Measurements from ENCODE around the gene DBT. TPM values are rescaled to one million over a fixed set of nuclear protein-coding genes. Genes with fewer than 3 reads are reported as not detected.
"Not testable (repeated sequence)": the region's sequence is repeated elsewhere in the genome, so short reads cannot be mapped to it uniquely, and the experiment has no call there.

The DBT gene
- total and polyA plus RNA-seq, 4 donors: 3.4 to 19.1 (median 9.2) TPM

- Histone ChIP-seq H3K4me3 (no peak overlapping the region), H3K27me3 (ENCODE audit: control insufficient read depth in 3 of 3, insufficient read depth in 3 of 3, low read length in 2 of 3) (no peaks in the 10 kb centered on the region), H3K9me3 (ENCODE audit: control insufficient read depth in 4 of 4, insufficient read depth in 3 of 4, low read length in 3 of 4) (no peaks in the 10 kb centered on the region), H3K36me3 (ENCODE audit: control insufficient read depth in 4 of 4, insufficient read depth in 4 of 4, low read length in 4 of 4) (peaks cover 8 to 14% (median 11%) of the 10 kb centered on the region in 4 donors), H3K9ac (ENCODE audit: insufficient read depth in 1 of 2, low read length in 2 of 2) (no peak overlapping the region), H3K27ac (ENCODE audit: low read depth in 1 of 2, low read length in 1 of 2) (no peak overlapping the region), H3K4me1 (ENCODE audit: control insufficient read depth in 5 of 5, insufficient read depth in 5 of 5, low read length in 5 of 5) (peaks cover 0 to 16% (median 7%) of the 10 kb centered on the region in 5 donors)
- no peak for TF ChIP-seq CTCF (IDR thresholded peaks at IDR 0.05; ENCODE audit: control extremely low read depth, extremely low read depth)
- DNase-seq: no peak
- no peak for ATAC-seq (ENCODE audit: insufficient read depth, low FRiP score)
- 99 to 100% methylated on average over 3 of the region's 3 CpGs for WGBS, 2 donors
Observed at GRCh38 chr1:100237091-100237490, 12.5 kb downstream of the DBT start.

GRCh38 chr1:100234432-100234831 lies 15.2 kb downstream of the DBT start:
- H3K36me3 ChIP-seq (ENCODE audit: control insufficient read depth in 4 of 4, insufficient read depth in 4 of 4, low read length in 4 of 4): peaks cover 8 to 21% (median 11%) of the 10 kb centered on the region in 4 donors
- WGBS, 2 donors: 89 to 96% methylated on average over 1 of the region's 1 CpG
- no peaks in the 10 kb centered on the region for H3K9me3 ChIP-seq (ENCODE audit: control insufficient read depth in 4 of 4, insufficient read depth in 3 of 4, low read length in 3 of 4)
- TF ChIP-seq CTCF (IDR thresholded peaks at IDR 0.05; ENCODE audit: control extremely low read depth, extremely low read depth): no peak
- no peak for DNase-seq
- no peak overlapping the region for H3K4me3 ChIP-seq
- peaks cover 0 to 9% (median 0%) of the 10 kb centered on the region in 5 donors for H3K4me1 ChIP-seq (ENCODE audit: control insufficient read depth in 5 of 5, insufficient read depth in 5 of 5, low read length in 5 of 5)
- H3K27ac ChIP-seq (ENCODE audit: low read depth in 1 of 2, low read length in 1 of 2): no peak overlapping the region
- H3K27me3 ChIP-seq (ENCODE audit: control insufficient read depth in 3 of 3, insufficient read depth in 3 of 3, low read length in 2 of 3): no peaks in the 10 kb centered on the region
- ATAC-seq (ENCODE audit: insufficient read depth, low FRiP score): no peak
- no peak overlapping the region for H3K9ac ChIP-seq (ENCODE audit: insufficient read depth in 1 of 2, low read length in 2 of 2)

- not testable (repeated sequence) for H3K9ac ChIP-seq (ENCODE audit: insufficient read depth in 1 of 2, low read length in 2 of 2); ATAC-seq (ENCODE audit: insufficient read depth, low FRiP score); DNase-seq; H3K27me3 ChIP-seq (ENCODE audit: control insufficient read depth in 3 of 3, insufficient read depth in 3 of 3, low read length in 2 of 3); H3K9me3 ChIP-seq (ENCODE audit: control insufficient read depth in 4 of 4, insufficient read depth in 3 of 4, low read length in 3 of 4); H3K4me1 ChIP-seq (ENCODE audit: control insufficient read depth in 5 of 5, insufficient read depth in 5 of 5, low read length in 5 of 5); H3K4me3 ChIP-seq; H3K27ac ChIP-seq (ENCODE audit: low read depth in 1 of 2, low read length in 1 of 2)
- 86 to 88% methylated on average over 4 of the region's 4 CpGs for WGBS, 2 donors
- H3K36me3 ChIP-seq (ENCODE audit: control insufficient read depth in 4 of 4, insufficient read depth in 4 of 4, low read length in 4 of 4): peaks cover 5 to 20% (median 10%) of the 10 kb centered on the region in 4 donors
Observed at GRCh38 chr1:100233566-100233965, 16.1 kb downstream of the DBT start.

- H3K27ac ChIP-seq (ENCODE audit: low read depth in 1 of 2, low read length in 1 of 2): no peak overlapping the region
- DNase-seq (no peak), ATAC-seq (ENCODE audit: insufficient read depth, low FRiP score) (no peak)
- no peak overlapping the region for H3K9ac ChIP-seq (ENCODE audit: insufficient read depth in 1 of 2, low read length in 2 of 2)
- 99 to 100% methylated on average over 1 of the region's 1 CpG for WGBS, 2 donors
- H3K36me3 ChIP-seq (ENCODE audit: control insufficient read depth in 4 of 4, insufficient read depth in 4 of 4, low read length in 4 of 4): peaks cover 5 to 19% (median 7%) of the 10 kb centered on the region in 4 donors
- peaks cover 0 to 4% (median 0%) of the 10 kb centered on the region in 5 donors for H3K4me1 ChIP-seq (ENCODE audit: control insufficient read depth in 5 of 5, insufficient read depth in 5 of 5, low read length in 5 of 5)
- H3K4me3 ChIP-seq: no peak overlapping the region
- H3K27me3 ChIP-seq (ENCODE audit: control insufficient read depth in 3 of 3, insufficient read depth in 3 of 3, low read length in 2 of 3): no peaks in the 10 kb centered on the region
- no peak for TF ChIP-seq CTCF (IDR thresholded peaks at IDR 0.05; ENCODE audit: control extremely low read depth, extremely low read depth)
- H3K9me3 ChIP-seq (ENCODE audit: control insufficient read depth in 4 of 4, insufficient read depth in 3 of 4, low read length in 3 of 4): no peaks in the 10 kb centered on the region
Observed at GRCh38 chr1:100232156-100232555, 17.5 kb downstream of the DBT start.

Data from lung (tissue), 12 donors.